ENCODE measurements around the gene ZC3H4.

GRCh38 chr19:47089767-47090350 lies 23.7 kb downstream of the ZC3H4 start:
- TF ChIP-seq POLR2A (IDR thresholded peaks at IDR 0.05), result no peak
- TF ChIP-seq CTCF (IDR thresholded peaks at IDR 0.05), result no peak
- no peak for TF ChIP-seq EP300 (IDR thresholded peaks at IDR 0.05)

Data from tibial nerve (tissue), 4 donors.